Measurements from ENCODE around the gene RBX1.

- TF ChIP-seq SMC3 (conservative IDR thresholded peaks at IDR 0.05; ENCODE audit: poor library complexity) (no peak), POLR2AphosphoS5 (IDR thresholded peaks at IDR 0.05) (no peak), CTCF (IDR thresholded peaks at IDR 0.05; ENCODE audit: poor library complexity, severe bottlenecking) (no peak), TAF1 (IDR thresholded peaks at IDR 0.05; ENCODE audit: low read depth) (no peak), EP300 (conservative IDR thresholded peaks at IDR 0.05; ENCODE audit: poor library complexity, severe bottlenecking) (no peak), RAD21 (conservative IDR thresholded peaks at IDR 0.05) (no peak), EZH2 (IDR thresholded peaks at IDR 0.05; ENCODE audit: borderline replicate concordance, insufficient read depth, low read length, poor library complexity, severe bottlenecking) (no peak), REST (IDR thresholded peaks at IDR 0.05; ENCODE audit: borderline replicate concordance) (no peak), MXI1 (conservative IDR thresholded peaks at IDR 0.05; ENCODE audit: poor library complexity, severe bottlenecking) (no peak)
Observed at GRCh38 chr22:40953471-40953870, 2.3 kb downstream of the RBX1 start.
